ENCODE data around the gene TMEM126A. TPM values are rescaled to one million over a fixed set of nuclear protein-coding genes. Genes with fewer than 3 reads are reported as not detected.
A peak's percentile ranks its signal among the peaks of the same experiment; 100 is the strongest.
"Not testable (repeated sequence)": the region's sequence is repeated elsewhere in the genome, so short reads cannot be mapped to it uniquely, and the experiment has no call there.

Gene TMEM126A
- total RNA-seq, 1 donor, result 14.4 TPM

DNA sequence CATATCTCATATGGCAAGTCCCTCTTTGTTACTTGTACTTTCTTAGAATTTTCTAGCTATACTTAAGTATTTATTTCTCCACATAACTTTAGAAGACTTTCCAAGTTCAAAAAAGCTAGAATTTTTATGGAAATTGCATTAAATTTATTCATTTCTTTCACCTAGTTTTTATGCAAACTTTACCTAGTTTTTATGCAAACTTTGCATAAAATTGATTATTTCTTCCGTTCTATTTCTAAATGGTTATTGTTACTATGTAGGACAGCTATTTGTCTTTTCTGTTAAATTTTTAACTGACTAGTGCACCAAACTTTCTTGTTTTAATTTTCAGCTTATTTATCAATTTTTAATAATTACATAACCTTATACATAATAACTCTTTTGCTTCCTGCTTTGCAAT, 20.4 kb downstream of the TMEM126A start:
- no peaks in the 10 kb centered on the region for H3K9me3 ChIP-seq (ENCODE audit: low read depth, low read length)
- H3K27me3 ChIP-seq (ENCODE audit: insufficient read depth, low read length), result no peaks in the 10 kb centered on the region
- H3K4me1 ChIP-seq (ENCODE audit: insufficient read depth, low read length), result peaks cover 6% of the 10 kb centered on the region
- H3K4me3 ChIP-seq (ENCODE audit: low read length), result no peak overlapping the region

DNA sequence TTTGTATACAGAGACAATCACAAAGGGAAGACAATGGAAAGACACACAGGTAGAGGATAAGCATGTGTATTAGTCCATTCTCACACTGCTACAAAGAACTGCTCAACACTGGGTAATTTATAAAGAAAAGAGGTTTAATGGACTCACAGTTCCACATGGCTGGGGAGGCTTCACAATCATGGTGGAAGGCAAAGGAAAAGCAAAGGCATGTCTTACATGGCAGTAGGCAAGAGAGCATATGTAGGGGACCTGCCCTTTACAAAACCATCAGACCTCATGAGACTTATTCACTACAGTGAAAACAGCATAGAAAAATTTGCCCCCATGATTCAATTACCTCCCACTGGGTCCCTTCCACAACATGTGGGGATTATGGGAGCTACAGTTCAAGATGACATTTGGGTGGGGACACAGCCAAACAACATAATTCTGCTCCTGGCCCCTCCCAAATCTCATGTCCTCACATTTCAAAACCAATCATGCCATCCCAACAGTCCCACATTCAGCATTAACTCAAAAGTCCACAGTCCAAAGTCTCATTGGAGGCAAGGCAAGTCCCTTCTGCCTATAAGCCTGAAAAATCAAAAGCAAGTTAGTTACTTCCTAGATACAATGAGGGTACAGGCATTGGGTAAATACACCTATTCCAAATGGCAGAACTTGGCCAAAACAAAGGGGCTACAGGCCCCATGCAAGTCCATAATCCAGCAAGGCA, 23.3 kb downstream of the TMEM126A start:
- not testable (repeated sequence) for H3K4me3 ChIP-seq (ENCODE audit: low read length); H3K9me3 ChIP-seq (ENCODE audit: low read depth, low read length); H3K27me3 ChIP-seq (ENCODE audit: insufficient read depth, low read length)

DNA sequence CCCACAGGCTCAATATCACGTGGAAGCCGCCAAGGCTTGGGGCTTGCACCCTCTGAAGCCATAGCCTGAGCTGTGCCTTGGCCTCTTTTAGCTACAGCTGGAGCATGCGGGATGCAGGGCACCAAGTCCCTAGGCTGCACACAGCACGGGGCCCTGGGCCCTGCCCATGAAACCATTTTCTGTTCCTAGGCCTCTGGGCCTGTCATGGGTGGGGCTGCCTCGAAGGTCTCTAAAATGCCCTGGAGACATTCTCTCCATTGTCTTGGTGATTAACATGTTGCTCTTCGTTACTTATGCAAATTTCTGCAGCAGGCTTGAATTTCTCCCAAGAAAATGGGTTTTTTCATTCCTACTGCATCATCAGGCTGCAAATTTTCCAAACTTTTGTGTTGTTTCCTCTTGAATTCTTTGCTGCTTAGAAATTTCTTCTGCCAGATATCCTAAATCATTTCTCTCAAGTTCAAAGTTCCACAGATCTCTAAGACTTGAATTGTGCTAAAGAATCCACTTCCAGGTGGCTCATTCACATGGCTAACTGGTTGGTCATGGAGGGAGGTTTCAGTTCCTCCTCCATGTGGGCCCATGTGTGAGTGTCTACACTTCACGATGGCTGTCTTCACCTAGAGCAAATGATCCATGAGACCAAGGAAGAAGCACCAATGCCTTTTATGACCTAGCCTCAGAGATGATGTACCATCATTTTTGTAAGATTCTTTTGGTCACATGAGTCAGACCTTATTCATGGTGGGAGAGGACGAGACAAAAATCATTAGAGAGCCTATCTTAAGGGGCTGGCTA, 24.5 kb downstream of the TMEM126A start:
- Histone ChIP-seq H3K4me3 (ENCODE audit: low read length) (no peak overlapping the region), H3K4me1 (ENCODE audit: insufficient read depth, low read length) (no peaks in the 10 kb centered on the region), H3K9me3 (ENCODE audit: low read depth, low read length) (no peaks in the 10 kb centered on the region), H3K27me3 (ENCODE audit: insufficient read depth, low read length) (no peaks in the 10 kb centered on the region)

More for the DNA sequence above, 23.3 kb downstream of the TMEM126A start:
- not testable (repeated sequence) for H3K4me1 ChIP-seq (ENCODE audit: insufficient read depth, low read length)

- no peak overlapping the region for H3K4me3 ChIP-seq (ENCODE audit: low read length)
- no peaks in the 10 kb centered on the region for H3K9me3 ChIP-seq (ENCODE audit: low read depth, low read length)
- H3K4me1 ChIP-seq (ENCODE audit: insufficient read depth, low read length), result no peaks in the 10 kb centered on the region
- H3K27me3 ChIP-seq (ENCODE audit: insufficient read depth, low read length), result no peaks in the 10 kb centered on the region
Measured at GRCh38 chr11:85673393-85673792, 25.6 kb downstream of the TMEM126A start.

DNA sequence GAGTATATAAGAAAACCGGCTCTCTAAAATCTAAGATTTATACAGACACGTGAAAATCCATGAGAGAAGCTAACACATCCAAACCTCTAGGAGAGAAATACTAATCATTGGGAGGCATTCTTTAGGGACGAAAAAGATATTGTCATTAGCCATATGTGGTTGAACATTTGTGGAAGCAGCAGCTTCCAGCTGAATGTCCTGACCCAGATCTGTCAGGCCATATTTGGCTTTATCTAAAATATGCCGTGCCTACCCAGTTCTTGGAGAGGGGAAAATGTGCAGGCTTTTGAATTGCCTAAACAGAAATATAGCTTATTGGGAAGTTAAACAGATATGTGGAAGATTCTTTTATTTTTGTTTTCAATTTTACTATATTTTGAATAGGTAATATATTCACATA, 31.8 kb downstream of the TMEM126A start:
- H3K9me3 ChIP-seq (ENCODE audit: low read depth, low read length), result no peaks in the 10 kb centered on the region
- H3K4me3 ChIP-seq (ENCODE audit: low read length), result no peak overlapping the region
- H3K27me3 ChIP-seq (ENCODE audit: insufficient read depth, low read length), result no peaks in the 10 kb centered on the region
- peaks cover 12% of the 10 kb centered on the region for H3K4me1 ChIP-seq (ENCODE audit: insufficient read depth, low read length)

DNA sequence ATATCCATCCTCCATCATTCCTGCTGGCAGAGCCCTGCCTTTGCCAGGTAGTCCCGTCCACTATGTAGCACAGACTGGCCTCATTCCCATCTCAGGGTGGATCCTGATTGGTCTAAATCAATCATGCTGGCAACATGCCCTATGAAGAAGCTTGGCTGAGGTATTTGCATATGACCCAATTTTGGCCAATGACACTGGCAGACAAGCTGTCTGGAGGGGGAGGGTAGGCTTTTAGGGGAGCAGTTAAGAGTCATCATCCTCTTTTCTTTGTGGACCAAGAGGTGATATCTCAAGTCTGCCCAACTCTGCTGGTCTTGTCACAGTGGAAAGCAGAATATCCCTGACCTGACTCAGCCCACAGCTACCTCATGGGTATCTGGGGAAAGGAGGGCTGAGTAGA, 33.1 kb downstream of the TMEM126A start:
- Histone ChIP-seq H3K27me3 (ENCODE audit: insufficient read depth, low read length) (no peaks in the 10 kb centered on the region), H3K4me3 (ENCODE audit: low read length) (no peak overlapping the region), H3K9me3 (ENCODE audit: low read depth, low read length) (no peaks in the 10 kb centered on the region), H3K4me1 (ENCODE audit: insufficient read depth, low read length) (peaks cover 12% of the 10 kb centered on the region)

DNA sequence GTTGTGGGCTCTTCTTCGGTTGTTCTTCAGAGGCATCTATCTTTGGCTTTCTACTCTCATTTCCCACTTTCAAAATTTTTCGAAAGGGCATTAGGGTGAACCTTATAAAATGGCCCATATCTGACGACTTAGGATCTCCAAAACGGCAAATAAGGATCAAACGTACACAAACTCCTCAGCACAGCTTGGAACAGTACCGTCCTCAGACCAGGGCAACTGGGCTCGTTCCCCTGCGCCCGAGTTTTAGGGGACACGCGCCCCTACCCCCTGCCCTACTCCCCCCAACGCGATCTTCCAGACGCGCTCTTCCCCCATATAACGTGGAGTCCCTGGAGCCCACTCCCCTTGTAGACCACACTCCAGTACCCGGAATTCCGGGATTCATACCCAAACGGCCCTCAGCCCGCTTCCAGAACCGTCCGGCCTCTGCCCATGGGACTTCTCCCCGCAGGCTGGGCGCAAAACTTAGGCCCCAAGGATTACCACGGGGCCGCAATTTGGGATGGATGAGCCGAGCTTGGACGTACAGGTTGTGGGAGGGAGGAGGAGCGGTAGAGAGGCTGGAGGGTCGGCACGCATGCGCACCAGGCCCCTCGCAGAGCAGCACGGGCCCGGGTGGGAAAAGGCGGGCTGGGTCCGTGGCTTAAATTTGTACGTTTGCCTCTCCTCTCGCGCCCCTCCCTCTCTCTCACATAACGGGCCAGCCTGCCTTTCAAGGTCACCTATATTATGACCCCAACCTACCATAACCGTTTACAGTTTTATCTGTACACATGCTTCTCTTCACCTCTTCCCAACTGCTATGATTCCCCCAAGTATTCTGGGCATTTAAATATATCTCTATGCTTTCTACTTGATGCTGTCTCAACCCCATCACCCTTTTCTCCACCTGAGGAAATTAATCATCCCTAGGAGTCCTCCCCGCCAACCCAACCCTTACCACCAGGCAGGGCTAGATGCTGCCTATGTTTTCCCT, 34.9 kb downstream of the TMEM126A start:
- Histone ChIP-seq H3K27me3 (ENCODE audit: insufficient read depth, low read length) (no peaks in the 10 kb centered on the region), H3K9me3 (ENCODE audit: low read depth, low read length) (no peaks in the 10 kb centered on the region), H3K4me3 (ENCODE audit: low read length) (peak overlapping the region; percentile 44), H3K4me1 (ENCODE audit: insufficient read depth, low read length) (peaks cover 12% of the 10 kb centered on the region)

DNA sequence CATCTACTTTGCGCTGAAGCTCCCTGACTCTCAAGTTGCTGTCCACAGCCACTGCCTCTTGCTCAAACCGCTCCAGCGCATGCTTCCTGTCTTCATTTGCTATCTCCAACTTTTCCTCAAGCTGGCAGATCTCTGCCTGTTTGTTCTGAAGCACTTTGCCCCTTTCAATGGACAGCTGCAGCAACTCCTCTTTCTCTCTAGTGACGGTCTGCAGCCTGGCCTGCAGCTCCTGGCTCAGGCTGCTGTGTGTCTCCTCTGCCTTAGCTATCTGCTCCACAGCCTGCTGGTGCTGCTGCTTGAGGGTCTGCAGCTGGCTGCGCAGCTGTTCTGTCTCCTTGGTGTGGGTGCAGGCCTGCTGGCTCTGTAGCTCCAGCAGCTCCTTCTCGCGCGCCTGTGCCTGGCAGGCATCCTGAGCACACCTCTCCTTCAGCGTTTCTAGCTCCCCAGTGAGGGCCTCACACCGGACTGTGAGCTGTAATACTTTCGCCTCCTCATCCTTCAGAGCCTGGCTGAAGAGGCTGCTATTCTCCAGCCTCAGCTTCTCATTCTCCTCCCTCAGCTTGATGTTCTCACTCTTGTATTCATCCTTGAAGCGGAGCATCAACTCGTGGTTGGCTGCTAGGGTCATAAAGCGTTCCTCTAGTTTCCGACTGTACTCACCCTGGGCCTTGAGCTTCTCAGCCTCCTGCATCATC, 37.5 kb downstream of the TMEM126A start:
- Histone ChIP-seq H3K4me1 (ENCODE audit: insufficient read depth, low read length) (peaks cover 12% of the 10 kb centered on the region), H3K27me3 (ENCODE audit: insufficient read depth, low read length) (no peaks in the 10 kb centered on the region), H3K9me3 (ENCODE audit: low read depth, low read length) (no peaks in the 10 kb centered on the region)

GRCh38 chr11:85685820-85686459, 38.2 kb downstream of the TMEM126A start, which contains the start of gene CCDC89:
Gene CCDC89 (minus strand): TSS chr11:85686195. CDS start chr11:85686130, 65 bp downstream.
- Histone ChIP-seq H3K9me3 (ENCODE audit: low read depth, low read length) (no peaks in the 10 kb centered on the region), H3K4me1 (ENCODE audit: insufficient read depth, low read length) (peaks cover 12% of the 10 kb centered on the region), H3K27me3 (ENCODE audit: insufficient read depth, low read length) (no peaks in the 10 kb centered on the region), H3K4me3 (ENCODE audit: low read length) (no peak within 1 kb of the TSS)

More for the DNA sequence above, 37.5 kb downstream of the TMEM126A start:
- no peak overlapping the region for H3K4me3 ChIP-seq (ENCODE audit: low read length)

- H3K27me3 ChIP-seq (ENCODE audit: insufficient read depth, low read length), result no peaks in the 10 kb centered on the region
- no peak overlapping the region for H3K4me3 ChIP-seq (ENCODE audit: low read length)
- peaks cover 2% of the 10 kb centered on the region for H3K4me1 ChIP-seq (ENCODE audit: insufficient read depth, low read length)
- H3K9me3 ChIP-seq (ENCODE audit: low read depth, low read length), result no peaks in the 10 kb centered on the region
Measured at GRCh38 chr11:85694385-85694980, 46.7 kb downstream of the TMEM126A start.

DNA sequence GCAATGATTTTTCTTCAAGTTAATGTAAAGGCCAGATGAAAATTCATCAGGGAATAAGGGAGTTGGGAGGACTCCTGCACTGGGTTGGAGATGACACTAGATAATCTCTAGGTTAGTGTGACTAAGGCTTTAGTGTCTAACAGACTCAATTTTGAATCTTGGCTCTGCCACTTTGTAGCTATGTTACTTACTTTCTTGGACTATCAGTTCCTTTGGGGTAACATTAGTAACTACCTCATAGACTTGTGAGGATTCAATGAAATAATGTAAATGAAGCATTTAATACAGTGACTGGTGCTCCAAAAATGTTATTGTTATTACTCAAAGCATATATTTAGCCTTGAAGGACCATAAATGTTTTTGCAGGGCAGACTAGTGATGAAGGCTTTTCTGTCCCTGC, 47.8 kb downstream of the TMEM126A start:
- peaks cover 9% of the 10 kb centered on the region for H3K4me1 ChIP-seq (ENCODE audit: insufficient read depth, low read length)
- H3K9me3 ChIP-seq (ENCODE audit: low read depth, low read length), result no peaks in the 10 kb centered on the region
- H3K27me3 ChIP-seq (ENCODE audit: insufficient read depth, low read length), result no peaks in the 10 kb centered on the region
- H3K4me3 ChIP-seq (ENCODE audit: low read length), result no peak overlapping the region

GRCh38 chr11:85697747-85698146, 50.0 kb downstream of the TMEM126A start:
- no peaks in the 10 kb centered on the region for H3K9me3 ChIP-seq (ENCODE audit: low read depth, low read length)
- no peak overlapping the region for H3K4me3 ChIP-seq (ENCODE audit: low read length)
- H3K27me3 ChIP-seq (ENCODE audit: insufficient read depth, low read length), result no peaks in the 10 kb centered on the region

GRCh38 chr11:85698195-85698594, 50.4 kb downstream of the TMEM126A start:
- H3K4me1 ChIP-seq (ENCODE audit: insufficient read depth, low read length), result peaks cover 11% of the 10 kb centered on the region
- H3K4me3 ChIP-seq (ENCODE audit: low read length), result no peak overlapping the region
- no peaks in the 10 kb centered on the region for H3K9me3 ChIP-seq (ENCODE audit: low read depth, low read length)
- no peaks in the 10 kb centered on the region for H3K27me3 ChIP-seq (ENCODE audit: insufficient read depth, low read length)

More at GRCh38 chr11:85697747-85698146, 50.0 kb downstream of the TMEM126A start:
- H3K4me1 ChIP-seq (ENCODE audit: insufficient read depth, low read length), result peaks cover 11% of the 10 kb centered on the region
